Ureter (tissue), 1 donor: ENCODE measurements around the gene PIGX. TPM values are rescaled to one million over a fixed set of nuclear protein-coding genes. Genes with fewer than 3 reads are reported as not detected.
"Not testable (repeated sequence)": the region's sequence is repeated elsewhere in the genome, so short reads cannot be mapped to it uniquely, and the experiment has no call there.

Experiments
- DNase-seq: peaks from one replicate; pipeline ENCODE4 v3.0.0-alpha.2; 2020; ENCODE audit warnings: low spot score
- total RNA-seq: library from RNA; stranded (reverse); gene quantifications from one replicate; pipeline ENCODE4 v1.2.4, GENCODE V29; 2023
- donor health status: DM: yes; HTN: yes; CAD: no.

PIGX gene
- total RNA-seq, 1 donor from 2014 or later = 13.4 TPM

DNA sequence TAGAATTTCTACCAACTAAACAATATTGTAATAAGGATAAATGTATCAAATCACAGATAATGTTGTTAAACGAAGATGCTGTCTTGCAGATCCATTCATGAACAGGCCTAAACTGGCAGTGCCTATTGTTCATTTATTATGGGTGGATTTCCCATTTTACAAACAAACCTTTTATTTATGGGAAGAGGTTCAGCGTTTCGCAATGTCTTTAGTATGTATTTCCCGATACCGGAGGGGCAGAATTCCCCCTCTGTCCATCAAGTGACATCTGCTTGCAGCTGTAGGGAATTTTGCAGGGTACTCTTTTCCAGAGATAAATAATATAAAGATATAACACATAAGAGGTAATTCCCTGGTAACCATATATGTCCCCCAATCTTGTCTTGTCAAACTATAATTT, 5.8 kb upstream of the PIGX start:
- DNase-seq = no peak

DNA sequence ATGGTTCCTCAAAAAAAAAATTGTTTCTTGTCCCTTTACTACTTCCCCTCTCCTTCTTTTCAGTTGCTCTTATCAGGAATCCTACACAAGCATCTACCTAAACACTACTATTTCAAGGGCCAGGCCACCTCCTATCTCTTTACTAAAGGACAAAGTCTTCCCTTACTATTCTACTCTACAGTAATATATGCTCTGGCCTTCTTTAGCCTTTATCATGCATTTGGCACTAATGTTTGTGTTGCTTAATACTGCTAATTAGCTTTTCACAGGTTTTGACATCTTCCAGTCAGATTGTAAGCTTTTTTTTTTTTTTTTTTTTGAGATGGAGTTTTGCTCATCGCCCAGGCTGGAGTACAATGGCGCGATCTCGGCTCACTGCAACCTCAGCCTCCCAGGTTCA, 5.4 kb upstream of the PIGX start:
- no peak for DNase-seq

DNA sequence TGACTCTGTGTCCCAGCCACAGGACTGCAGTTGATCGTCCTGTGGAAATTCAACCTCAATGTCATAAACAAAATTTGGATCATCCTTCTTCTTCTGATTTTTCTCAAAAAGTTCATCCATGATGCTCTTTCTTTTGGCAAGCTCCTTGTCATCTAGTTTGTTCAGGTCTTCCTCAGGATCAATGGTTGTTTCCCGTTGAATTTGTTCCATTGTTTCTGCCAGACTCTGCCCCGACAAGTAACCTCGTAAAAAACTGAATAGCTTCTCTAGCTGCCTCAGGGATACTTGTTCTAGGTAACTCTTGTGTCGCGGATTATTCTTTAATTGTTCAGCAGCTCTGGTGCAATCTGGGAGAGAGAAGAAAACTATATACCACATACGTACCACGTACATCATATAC, 4.6 kb upstream of the PIGX start:
- no peak for DNase-seq

DNA sequence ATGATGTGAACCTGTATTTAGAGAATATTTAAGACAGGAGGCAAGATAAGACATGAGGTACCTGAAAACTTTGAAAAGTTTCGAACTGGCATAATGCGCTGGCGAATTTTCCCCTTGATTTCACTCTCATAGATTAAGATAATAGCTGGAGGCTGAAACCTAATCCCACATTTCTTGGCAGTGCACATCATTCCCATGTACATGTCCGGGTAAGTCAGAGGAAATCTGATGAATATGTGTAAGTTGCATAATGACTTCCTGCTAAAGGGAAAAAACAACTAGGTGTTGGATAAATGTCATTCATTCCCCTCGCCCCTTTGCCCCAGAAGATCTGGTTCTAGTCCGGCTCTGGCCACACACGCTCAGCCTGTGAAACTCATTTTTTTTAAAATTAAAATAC, 3.7 kb upstream of the PIGX start:
- DNase-seq = no peak

DNA sequence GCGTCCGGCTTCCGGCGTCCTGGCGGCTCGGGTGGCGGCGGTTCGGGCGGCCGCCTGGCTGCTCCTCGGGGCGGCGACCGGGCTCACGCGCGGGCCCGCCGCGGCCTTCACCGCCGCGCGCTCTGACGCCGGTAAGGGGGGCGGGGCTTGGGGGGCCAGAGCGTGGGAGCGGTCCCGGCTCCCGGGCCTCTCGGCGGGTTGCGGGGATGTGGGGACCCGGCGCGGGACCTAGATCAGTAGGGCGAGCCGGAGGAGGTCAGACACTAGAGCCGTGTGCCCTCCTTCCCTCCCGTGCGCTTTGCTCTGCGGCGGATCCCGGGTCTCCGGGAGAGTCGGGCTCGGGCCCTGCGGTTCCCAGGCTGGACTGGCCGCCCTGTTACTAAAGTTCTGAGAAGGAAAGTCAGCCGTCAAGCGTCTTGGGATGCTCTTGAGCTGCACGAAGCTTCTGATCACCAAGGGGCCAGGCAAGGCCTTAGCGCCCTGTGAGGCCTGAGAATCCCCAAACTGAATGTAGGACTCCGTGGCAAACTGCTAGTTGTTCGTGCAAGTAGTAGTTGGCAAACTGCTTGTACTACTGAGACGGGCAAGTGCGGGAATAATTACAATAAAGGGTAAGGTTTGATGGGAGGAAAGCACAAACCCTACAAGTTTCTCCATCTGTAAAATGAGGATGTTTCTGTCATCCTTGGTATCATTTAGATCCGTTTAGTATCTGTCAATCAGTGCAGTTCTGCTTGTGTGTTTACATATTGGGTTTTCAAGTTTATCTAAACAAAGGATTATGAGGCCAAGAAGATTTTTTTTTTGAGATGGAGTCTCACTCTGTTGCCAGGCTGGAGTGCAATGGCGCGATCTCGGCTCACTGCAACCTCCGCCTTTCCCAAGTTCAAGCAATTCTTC, 587 bp downstream of the PIGX start:
- peak; percentile 54 for DNase-seq

DNA sequence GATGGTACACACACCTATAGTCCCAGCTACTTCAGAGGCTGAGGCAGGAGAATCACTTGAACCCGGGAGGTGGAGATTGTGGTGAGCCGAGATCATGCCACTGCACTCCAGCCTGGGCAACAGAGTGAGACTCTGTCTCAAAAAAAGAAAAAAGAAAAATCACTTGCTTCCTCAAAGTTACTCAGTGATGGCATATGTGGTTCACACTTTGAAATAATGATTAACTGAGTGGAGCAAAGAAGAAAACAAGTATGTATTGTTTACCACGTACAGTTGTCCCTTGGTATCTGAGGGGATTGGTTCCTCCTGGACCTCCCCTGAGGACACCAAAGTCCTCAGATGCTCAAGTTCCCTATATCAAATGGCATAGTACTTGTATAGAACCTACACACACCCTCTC, 5.0 kb downstream of the PIGX start:
- not testable (repeated sequence) for DNase-seq

DNA sequence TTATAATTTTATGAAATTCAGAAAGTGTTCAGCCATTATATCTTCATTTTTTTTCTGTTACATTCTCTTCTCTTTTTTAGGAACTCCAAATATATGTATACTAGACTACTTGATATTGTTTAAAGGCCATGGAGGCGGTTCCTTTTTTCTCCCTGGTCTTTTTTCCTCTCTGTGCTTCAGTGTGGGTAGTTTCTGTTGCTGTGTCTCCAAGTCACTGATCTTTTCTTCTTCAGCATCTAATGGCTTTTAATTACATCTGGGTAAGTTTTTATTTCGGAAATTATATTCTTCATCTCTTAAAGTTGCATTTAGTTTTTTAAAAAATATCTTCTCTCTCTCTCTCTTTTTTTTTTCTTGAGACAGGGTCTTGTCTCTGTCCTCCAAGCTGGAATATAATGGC, 8.9 kb downstream of the PIGX start:
- no peak for DNase-seq

DNA sequence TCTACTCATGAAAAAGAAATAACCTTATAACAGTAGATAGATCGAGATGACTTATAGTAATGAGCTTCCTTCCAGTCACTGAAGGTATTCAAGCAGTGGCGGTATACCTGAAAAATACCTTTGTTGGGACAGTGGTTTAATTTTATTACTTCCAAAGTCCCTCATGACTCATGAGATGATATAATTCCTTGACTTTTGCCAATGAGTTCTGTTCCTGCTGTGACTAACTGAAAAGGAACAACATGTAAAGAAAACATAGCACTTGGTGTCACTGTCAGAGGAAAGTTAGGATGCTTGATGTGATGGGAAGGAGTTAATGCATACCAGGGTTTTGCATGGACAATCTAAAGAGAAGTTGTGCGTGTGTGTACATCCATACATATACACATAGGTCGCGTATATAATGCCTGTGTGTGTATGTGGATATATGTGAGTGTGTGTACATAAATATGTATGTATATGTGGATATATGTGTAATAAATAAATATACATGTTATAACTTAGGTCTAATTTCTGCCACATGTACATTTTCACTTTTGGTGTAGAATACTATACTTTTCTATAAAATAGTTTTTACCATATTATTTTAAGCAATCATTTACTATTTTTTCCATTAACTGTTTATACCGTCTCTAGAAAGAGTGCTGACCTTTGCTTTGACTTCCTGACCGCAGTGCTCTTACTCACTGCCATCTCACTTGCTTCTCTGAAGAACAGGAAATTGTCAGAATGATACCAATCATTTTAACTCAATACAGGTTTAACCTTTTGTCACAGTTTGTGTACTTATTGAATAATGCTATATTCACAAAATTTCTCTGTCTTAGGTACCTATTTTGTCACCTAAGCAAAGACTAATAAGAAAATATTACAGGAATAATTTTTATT, 14.9 kb downstream of the PIGX start:
- no peak for DNase-seq

DNA sequence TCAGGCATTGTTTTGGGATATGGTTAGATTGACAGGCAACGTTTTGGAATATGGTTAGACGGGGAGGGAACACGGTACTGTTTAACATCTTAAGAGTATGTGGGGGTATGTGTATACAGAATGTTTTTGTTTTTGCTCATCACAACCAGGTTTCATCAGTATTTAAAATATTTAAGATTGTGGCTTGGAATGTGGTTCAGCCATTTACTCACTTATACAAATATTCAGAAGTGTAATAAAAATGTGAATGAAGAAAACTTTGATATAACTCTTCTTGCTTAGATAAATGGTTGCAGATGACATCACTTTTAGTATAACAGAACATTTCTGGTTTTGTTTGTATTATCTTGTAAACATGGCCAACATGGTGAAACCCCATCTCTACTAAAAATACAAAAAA, 23.6 kb downstream of the PIGX start:
- DNase-seq = no peak

DNA sequence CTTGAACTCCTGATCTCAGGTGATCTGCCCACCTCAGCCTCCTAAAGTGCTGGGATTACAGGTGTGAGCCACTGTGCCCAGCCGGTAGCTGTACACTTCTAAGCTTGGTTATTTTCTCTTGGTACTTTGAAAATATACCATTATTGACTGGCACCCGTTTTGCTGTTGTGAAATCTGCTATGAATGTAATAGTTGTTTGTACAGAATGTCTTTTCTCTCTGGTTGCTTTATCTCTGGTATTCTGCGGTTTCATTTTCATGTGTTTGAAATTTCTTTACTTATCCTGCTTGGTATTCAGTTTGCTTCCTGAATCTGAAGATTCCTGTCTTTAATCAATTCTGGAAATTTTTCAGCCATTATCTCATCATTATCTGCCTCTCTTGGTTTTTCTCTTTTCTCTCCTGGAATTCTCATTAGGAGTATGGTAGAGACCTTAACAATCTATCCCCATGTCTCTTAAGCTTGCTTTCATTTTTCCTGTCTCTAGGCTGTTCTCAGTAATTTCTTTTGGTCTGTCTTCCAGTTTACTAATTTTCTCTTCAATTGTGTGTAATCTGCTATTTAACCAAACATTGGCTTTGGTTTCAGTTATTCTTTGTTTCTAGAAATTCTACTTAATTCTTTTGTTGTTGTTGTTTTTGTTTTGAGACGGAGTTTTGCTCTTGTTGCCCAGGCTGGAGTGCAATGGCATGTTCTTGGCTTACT, 24.6 kb downstream of the PIGX start:
- DNase-seq = no peak

DNA sequence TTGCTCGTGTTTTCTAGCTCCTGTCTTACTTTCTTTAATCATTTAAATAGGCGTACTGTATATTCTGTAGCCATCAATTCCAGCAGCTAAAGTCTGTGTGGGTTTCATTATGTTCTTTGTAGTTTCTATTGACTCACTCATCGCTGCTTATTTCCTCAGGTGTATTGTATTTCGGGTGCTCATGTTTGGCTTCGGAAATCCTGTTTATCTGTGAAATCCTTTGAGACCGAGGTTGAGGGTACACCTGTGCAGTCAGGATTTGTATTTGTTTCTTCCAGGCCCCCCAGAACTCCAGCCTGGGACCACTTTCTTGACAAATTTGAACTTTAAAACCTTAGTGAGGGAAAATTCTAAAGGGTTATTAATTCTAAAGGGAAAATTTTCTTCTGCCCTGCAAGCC, 25.5 kb downstream of the PIGX start:
- no peak for DNase-seq

DNA sequence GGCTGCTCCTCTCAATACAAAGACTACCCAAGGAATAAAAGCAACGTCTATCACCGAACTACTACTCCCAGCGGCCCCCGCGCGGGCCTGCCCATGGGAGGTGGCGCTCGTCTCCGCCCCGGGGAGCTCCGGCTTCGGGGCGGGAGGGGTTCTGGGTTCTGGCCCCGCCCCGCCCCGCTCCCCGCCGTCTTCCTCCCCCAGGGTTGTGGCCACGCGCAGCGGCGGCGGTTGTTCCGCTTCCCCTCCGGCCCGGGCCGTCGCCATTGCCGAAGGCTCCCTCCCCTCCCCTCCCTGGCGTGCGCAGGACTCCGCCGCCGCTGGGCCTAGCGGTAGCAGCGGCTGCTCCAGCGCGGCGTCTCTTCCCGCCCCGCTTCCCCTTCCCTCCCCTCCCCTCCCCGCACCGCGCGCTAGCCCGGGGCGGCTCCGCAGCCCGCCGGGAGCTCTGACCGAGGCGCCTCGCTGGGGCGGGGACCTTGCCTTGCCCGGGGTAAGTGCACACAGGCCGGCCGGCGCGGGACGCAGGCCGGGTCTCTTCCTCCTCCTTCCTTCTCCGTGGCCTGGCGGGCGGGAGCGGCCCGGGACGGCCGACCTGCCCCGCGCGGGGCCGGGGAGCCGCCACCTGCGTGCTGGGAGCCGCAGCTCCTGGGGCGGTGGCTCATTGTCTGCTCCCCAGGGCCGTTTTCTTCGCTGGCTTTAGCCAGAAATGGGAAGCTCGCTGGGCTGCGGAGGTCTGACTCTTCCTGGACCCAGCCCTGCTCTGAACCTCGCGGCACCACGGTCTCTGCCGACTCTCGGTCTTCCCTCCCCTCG, 27.7 kb downstream of the PIGX start, which contains the start of gene PAK2:
Gene PAK2, plus strand, starts transcription at position 187 of the 810 bp plus-strand sequence. CDS start 42,790 bp downstream, outside the sequence.
- DNase-seq = peak; percentile 92

DNA sequence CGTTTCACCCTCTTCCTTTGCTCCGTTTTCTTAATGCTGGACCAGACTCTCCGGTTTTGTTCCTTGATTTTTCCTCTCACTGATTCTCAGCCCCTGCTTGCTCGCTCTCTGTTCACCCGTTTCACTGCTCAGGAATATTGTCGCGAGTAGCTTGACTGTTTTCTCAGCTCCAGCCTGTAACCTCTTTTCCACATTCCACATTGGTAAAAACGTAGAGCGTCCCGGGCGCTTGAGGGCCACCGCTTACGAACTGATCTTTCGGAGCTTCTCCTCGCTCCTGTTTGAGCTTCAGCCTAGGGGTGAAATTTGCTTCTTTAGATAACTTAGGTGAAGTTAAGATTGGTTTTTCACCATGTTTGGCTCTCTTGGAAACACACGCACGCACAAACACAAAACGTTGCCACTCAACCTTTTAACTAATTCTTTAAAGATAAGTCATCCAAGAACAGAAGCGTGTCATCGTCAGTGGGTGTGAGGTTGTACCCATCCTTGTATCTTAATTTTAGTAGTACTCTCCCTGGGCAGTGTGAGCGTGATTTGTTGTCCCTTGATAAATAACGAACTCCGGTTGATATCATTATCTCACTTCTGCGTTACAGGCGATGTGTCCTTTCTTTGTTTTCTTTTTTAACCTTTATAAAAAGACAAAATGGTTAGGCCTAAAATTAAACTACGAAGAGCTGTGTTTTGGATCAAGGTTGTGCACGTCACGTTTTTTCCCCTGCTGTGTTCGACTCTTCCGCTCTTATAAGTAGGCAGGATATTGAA, 28.5 kb downstream of the PIGX start:
- DNase-seq = no peak

DNA sequence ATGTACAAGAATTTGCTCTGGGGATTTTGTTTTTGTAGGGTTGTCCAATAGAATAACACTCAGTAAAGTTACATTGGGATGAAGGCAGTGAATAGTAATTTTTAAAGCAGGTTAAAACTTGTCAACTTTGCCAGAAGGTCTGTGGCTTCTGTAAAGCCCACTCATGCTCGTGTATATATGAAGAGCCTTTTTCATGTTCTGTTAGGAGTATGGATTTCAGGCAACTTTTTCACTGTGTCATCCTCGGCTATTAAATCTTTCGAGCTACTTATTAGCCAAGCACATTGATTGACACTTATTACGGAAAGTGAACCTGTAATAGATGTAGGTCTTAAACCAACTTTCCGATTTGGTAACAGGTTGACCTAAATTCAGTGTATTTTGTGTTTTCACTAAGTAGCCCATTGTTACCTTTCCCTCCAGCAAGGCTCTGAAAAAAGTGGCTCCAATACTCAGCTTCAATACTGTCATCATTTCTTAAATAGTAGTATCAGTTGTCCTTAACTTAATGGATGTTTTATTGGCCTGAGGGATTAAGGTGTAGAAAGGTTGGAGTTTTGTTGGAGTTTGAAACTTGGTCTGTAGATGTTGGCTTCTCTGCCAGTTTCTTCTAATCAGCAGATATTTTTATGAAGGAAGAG, 29.2 kb downstream of the PIGX start:
- no peak for DNase-seq

DNA sequence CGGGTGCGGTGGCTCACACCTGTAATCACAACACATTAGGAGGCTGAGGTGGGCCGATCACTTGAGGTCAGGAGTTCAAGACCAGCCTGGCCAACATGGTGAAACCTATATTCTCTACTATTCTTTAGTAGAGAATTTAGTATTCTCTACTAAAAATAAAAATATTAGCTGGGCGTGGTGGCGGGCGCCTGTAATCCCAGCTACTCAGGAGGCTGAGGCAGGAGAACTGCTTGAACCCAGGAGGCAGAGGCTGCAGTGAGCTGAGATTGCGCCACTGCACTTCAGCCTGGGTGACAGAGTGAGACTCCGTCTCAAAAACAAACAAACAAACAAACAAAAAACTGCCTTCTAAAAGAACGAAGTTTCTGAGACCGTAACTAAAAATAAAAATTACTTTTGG, 31.4 kb downstream of the PIGX start:
- not testable (repeated sequence) for DNase-seq

DNA sequence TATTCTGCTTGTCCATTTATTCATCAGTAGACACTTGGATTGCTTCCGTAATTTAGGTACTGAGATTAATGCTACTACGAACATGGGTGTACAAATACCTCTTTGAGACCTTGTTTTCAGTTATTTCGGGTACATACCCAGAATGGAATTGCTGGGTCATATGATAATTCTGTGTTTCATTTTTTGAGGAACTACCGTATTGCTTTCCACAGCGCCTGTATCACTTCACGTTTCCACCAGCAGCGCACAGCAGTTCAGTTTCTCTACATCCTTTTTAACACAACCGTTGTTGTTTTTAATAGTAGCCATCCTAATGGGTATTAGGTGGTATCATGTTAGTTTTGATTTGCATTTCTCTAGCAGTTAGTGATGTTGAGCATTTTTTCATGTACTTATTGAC, 36.9 kb downstream of the PIGX start:
- DNase-seq = no peak

DNA sequence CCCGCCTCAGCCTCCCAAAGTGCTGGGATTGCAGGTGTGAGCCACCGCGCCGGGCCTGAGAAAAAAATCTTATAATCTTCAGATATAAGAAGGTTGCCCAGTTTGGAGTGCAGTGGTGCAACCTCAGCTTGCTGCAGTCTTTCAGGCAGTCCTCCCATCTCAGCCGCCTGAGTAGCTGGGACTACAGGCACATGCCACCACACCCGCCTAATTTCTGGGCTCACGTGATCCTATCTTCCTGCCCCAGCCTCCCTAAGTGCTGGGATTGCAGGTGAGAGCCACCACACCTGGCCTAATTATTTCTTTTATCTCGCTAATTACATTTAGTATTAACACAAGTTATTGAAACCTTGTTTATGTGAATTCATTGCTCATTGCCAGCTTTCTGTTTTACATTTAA, 41.0 kb downstream of the PIGX start:
- DNase-seq = no peak

DNA sequence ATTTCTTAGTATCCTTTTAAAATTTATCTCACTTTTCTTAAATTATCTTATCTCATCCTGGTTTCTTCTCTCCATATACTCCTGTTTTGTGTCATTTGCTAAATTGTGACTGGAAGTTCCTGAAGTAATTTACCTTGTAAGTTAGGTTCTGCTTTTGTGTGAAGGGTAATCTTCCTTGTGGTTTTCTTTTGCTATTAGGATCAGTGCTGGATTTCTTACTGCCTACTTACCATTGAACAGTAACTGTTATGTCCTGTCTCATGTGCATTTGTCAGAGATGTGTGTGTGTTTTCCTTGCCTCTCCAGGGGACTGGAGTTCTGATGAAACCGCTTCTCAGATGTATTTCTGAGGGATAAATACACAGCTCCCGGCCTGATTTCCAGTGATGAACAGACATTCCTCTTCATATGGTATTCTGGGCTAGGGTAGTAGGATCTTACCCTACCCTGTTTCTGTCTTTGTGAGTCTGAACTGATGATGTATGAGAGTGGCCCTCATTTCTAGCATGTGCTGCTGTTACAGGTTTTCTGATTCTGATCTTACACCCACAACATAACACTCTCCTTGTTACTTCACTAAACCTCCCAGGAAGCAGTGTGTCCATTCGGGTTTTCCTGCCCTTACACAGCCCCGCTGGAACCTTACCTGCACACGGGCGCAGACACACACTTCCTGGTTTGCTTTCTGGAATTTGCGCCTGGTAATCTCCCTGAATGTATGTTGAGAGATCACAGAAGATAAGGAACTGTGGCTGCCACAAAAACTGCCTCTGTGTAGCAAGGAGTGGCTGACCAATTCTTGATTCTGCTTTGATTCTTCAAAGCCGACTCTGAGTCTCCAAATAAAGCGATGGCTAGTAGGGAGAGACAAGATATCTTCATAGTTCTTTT, 42.2 kb downstream of the PIGX start:
- DNase-seq = no peak

DNA sequence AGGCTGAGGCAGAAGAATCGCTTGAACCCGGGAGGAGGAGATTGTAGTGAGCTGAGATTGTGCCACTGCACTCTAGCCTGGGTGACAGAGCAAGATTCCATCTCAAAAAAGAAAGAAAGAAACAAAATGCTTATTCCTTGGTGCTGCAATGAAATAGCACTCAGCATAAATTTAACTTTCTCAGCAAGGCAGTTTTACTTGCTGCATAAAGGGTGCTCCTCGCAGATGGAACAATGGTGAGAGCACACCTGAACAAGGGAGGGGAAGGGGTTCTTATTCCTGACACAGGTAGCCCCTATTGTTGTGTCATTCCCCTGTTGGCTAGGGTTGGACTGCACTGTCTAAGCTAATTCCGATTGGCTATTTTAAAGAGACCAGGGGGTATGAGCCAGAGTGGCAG, 44.6 kb downstream of the PIGX start:
- DNase-seq = no peak
